Fibroblast of lung (primary cell): ENCODE measurements around the gene CACNA1E. TPM values are rescaled to one million over a fixed set of nuclear protein-coding genes. Genes with fewer than 3 reads are reported as not detected.

Experiments
- DNase-seq, 2 donors: peaks; one replicate each; pipeline versions ENCODE4 v3.0.0 to v3.0.0-alpha.2; 2010; ENCODE audit warnings: low read depth in 2 of 2
- H2AFZ ChIP-seq: 2 replicates; pipeline ENCODE4 v1.5.1; 2012; ENCODE audit warnings: low read length, control low read depth, inconsistent platforms
- H3K27ac ChIP-seq: 2 replicates; pipeline ENCODE4 v1.5.1; 2011; ENCODE audit warnings: low read length, control low read depth; ENCODE audit not compliant: insufficient read depth
- H3K27me3 ChIP-seq: 2 replicates; pipeline ENCODE4 v1.5.1; 2011; ENCODE audit warnings: mild to moderate bottlenecking, low read length; ENCODE audit not compliant: control insufficient read depth, insufficient read depth
- H3K36me3 ChIP-seq: 2 replicates; pipeline ENCODE4 v1.5.1; 2011; ENCODE audit warnings: low read length; ENCODE audit not compliant: control insufficient read depth, insufficient read depth
- H3K4me1 ChIP-seq: 2 replicates; pipeline ENCODE4 v1.5.1; 2011; ENCODE audit warnings: low read length; ENCODE audit not compliant: control insufficient read depth, insufficient read depth; ENCODE audit errors: extremely low read depth
- H3K4me2 ChIP-seq: 2 replicates; pipeline ENCODE4 v1.5.1; 2011; ENCODE audit warnings: low read length, control low read depth; ENCODE audit not compliant: insufficient read depth; ENCODE audit errors: extremely low read depth
- H3K4me3 ChIP-seq, 4 experiments: fragments of 200-600 bp in 1 of 4; sonication (generic) in 1 of 4; replicated peaks in 1 of 4; 2 replicates each; pipeline ENCODE4 v1.5.1; 2011 to 2016; ENCODE audit warnings: low read length in 4 of 4, low read depth in 3 of 4, mild to moderate bottlenecking in 3 of 4, control low read depth in 2 of 4, inconsistent platforms in 1 of 4, mixed read lengths in 1 of 4; ENCODE audit not compliant: insufficient read depth in 1 of 4; ENCODE audit errors: control extremely low read depth in 1 of 4
- H3K79me2 ChIP-seq: 2 replicates; pipeline ENCODE4 v1.5.1; 2012; ENCODE audit warnings: mild to moderate bottlenecking, low read length, inconsistent platforms; ENCODE audit not compliant: control insufficient read depth, insufficient read depth
- H3K9ac ChIP-seq: 2 replicates; pipeline ENCODE4 v1.5.1; 2011; ENCODE audit warnings: mild to moderate bottlenecking, low read length, control low read depth; ENCODE audit not compliant: insufficient read depth
- H3K9me3 ChIP-seq: 2 replicates; pipeline ENCODE4 v1.5.1; 2012; ENCODE audit warnings: low read depth, low read length; ENCODE audit not compliant: control insufficient read depth, insufficient read depth
- H4K20me1 ChIP-seq: 2 replicates; pipeline ENCODE4 v1.5.1; 2011; ENCODE audit warnings: low read length; ENCODE audit not compliant: control insufficient read depth, insufficient read depth; ENCODE audit errors: extremely low read depth
- EZH2 ChIP-seq: IDR thresholded peaks from 2 replicates; pipeline ENCODE4 v1.5.1; 2012; ENCODE audit warnings: low read length, control low read depth, mild to moderate bottlenecking; ENCODE audit errors: missing control alignments
- polyA plus RNA-seq, 2 donors: library from polyadenylated mRNA; depleted of rRNA in 1 of 2; stranded (reverse) in 1 of 2; unstranded in 1 of 2; fragments of >200 nt; gene quantifications; 2 replicates each; pipeline ENCODE4 v1.2.1, GENCODE V29; 2011 to 2012; ENCODE audit warnings: missing spikeins in 1 of 2
- total RNA-seq: library from RNA; depleted of rRNA; stranded (reverse); fragments of >200 nt; gene quantifications from 2 replicates; pipeline ENCODE4 v1.2.1, GENCODE V29; 2014
- TF ChIP-seq, protein P1 (sequence below), 2 donors: IDR thresholded peaks in 1 of 2; conservative IDR thresholded peaks in 1 of 2; 1 replicate in 1 of 2; 2 replicates in 1 of 2; pipeline ENCODE4 v1.5.1; 2011 to 2012; ENCODE audit warnings: low read length in 2 of 2, control low read depth in 1 of 2, inconsistent platforms in 1 of 2, low read depth in 1 of 2, mild to moderate bottlenecking in 1 of 2

Gene CACNA1E
- total and polyA plus RNA-seq, 2 donors (not counting 1 experiment from before 2014, with no cell fraction given): 0.01 TPM; not detected in 1

DNA sequence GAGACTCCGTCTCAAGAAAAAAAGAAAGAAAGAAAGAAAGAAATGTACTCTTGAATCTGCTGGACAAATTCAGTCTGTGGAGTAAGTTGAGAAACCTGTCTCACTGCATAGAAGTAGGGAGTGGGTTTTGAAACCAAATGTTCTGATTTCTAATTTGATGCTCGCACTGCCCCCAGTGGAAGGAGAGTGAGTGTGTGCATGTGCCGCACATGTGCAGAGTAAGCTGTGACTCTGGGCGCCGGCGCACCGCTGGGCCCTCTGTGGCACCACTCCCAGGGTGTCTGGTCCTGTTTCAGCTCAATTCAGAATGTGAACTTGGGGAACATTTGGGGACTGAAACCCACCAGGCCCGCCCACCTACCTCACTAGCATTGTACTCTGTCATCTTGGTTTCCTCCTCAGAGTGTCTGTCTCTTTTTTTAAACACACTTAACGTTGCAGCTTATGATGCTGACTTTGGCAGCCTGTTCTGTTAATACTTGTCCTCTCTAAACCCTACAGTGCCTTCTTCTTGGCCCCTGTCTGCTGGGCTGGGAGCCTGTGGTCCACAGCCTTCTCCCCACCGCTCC is 104.6 kb downstream of the CACNA1E start:
- no peaks in the 10 kb centered on the region for H3K36me3 ChIP-seq
- no peak overlapping the region for H3K27ac ChIP-seq
- no peaks in the 10 kb centered on the region for H3K9me3 ChIP-seq
- H3K27me3 ChIP-seq: no peaks in the 10 kb centered on the region
- H3K4me2 ChIP-seq: no peak overlapping the region
- H3K9ac ChIP-seq: no peak overlapping the region
- no peaks in the 10 kb centered on the region for H3K79me2 ChIP-seq
- H2AFZ ChIP-seq: no peak overlapping the region
- H3K4me1 ChIP-seq: no peaks in the 10 kb centered on the region
- no peaks in the 10 kb centered on the region for H4K20me1 ChIP-seq
- no peak for DNase-seq
- no peak for TF ChIP-seq EZH2
- TF ChIP-seq, protein P1, sequence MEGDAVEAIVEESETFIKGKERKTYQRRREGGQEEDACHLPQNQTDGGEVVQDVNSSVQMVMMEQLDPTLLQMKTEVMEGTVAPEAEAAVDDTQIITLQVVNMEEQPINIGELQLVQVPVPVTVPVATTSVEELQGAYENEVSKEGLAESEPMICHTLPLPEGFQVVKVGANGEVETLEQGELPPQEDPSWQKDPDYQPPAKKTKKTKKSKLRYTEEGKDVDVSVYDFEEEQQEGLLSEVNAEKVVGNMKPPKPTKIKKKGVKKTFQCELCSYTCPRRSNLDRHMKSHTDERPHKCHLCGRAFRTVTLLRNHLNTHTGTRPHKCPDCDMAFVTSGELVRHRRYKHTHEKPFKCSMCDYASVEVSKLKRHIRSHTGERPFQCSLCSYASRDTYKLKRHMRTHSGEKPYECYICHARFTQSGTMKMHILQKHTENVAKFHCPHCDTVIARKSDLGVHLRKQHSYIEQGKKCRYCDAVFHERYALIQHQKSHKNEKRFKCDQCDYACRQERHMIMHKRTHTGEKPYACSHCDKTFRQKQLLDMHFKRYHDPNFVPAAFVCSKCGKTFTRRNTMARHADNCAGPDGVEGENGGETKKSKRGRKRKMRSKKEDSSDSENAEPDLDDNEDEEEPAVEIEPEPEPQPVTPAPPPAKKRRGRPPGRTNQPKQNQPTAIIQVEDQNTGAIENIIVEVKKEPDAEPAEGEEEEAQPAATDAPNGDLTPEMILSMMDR (conservative IDR thresholded peaks at IDR 0.05 in 1 of 2, IDR thresholded peaks at IDR 0.05 in 1 of 2; ENCODE audit: low read depth in 1 of 2, low read length in 2 of 2): no peak
- no peak overlapping the region for H3K4me3 ChIP-seq

DNA sequence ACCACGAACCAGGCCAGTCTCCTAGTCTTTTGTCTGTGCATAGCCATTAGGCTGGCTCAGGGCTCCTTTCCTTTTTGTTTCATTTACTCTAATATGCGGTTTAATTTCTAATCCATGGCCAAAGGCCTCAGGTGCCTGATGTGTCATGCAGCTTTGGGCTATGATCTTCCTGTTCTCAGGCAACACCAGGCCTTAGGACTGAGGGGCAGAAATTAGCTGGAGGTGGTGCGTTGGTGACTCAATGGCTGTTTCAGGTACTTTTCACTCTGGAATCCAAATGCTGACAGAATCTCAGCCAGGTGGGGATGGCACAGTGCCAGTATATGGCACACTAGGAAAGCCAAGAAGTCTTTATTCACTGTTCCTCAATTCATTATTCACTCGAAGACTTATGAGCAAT is 105.3 kb downstream of the CACNA1E start:
- Histone ChIP-seq H3K36me3 (no peaks in the 10 kb centered on the region), H3K79me2 (no peaks in the 10 kb centered on the region), H3K4me2 (no peak overlapping the region), H3K27ac (no peak overlapping the region), H3K4me3 (no peak overlapping the region), H3K27me3 (no peaks in the 10 kb centered on the region), H3K9me3 (no peaks in the 10 kb centered on the region), H3K9ac (no peak overlapping the region), H2AFZ (no peak overlapping the region), H3K4me1 (no peaks in the 10 kb centered on the region), H4K20me1 (no peaks in the 10 kb centered on the region)
- DNase-seq: no peak
- no peak for TF ChIP-seq EZH2
- TF ChIP-seq, protein P1 (conservative IDR thresholded peaks at IDR 0.05 in 1 of 2, IDR thresholded peaks at IDR 0.05 in 1 of 2; ENCODE audit: low read depth in 1 of 2, low read length in 2 of 2): no peak

DNA sequence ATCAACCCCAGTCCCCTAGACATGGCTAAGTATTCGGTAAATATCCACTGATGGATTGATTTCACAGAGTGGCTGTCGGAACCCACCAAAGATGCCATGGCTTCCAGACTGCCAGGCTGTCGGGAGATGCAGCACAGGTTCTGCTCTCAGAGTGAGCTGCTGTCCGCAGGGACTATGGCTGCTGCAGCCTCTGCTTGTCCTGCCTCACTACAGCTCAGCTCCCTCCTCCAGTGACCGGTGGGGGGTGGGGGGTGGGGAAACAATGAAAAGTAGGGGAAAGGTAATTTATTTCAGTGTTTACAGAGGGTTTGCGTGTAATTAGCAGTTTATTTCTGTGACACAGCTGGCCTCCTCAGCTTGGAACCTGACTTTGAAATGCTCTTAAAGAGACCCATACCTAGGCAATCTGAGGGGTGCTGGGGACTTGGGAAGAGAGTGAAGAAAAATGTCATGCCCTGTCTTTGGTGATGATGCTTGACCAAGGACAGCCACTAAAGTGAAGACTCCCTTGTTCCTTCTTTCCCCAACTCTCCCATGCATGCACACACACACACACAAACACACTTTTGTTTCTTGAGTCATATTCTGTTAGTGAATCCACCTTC is 109.0 kb downstream of the CACNA1E start:
- Histone ChIP-seq H2AFZ (no peak overlapping the region), H4K20me1 (no peaks in the 10 kb centered on the region), H3K4me1 (no peaks in the 10 kb centered on the region), H3K4me2 (no peak overlapping the region), H3K79me2 (no peaks in the 10 kb centered on the region), H3K9me3 (no peaks in the 10 kb centered on the region), H3K27ac (no peak overlapping the region), H3K27me3 (no peaks in the 10 kb centered on the region), H3K9ac (no peak overlapping the region), H3K36me3 (no peaks in the 10 kb centered on the region), H3K4me3 (no peak overlapping the region)
- TF ChIP-seq, protein P1 (conservative IDR thresholded peaks at IDR 0.05 in 1 of 2, IDR thresholded peaks at IDR 0.05 in 1 of 2; ENCODE audit: low read depth in 1 of 2, low read length in 2 of 2): no peak
- TF ChIP-seq EZH2: no peak
- no peak for DNase-seq
